Common myeloid progenitor, CD34-positive (primary cell): ENCODE measurements around the gene TACO1.

Experiments
- CTCF ChIA-PET: fragments of 350-600 bp; sonication (Branson Sonifier 250); formaldehyde crosslinking; loops from one replicate; lab custom pipeline; 2021; ENCODE audit warnings: antibody characterized with exemption; lab: Charles Lee
- POLR2A ChIA-PET: fragments of 350-600 bp; sonication (Branson Sonifier 250); formaldehyde crosslinking; loops from one replicate; lab custom pipeline; 2021; ENCODE audit warnings: antibody characterized with exemption; lab: Charles Lee
- DNase-seq, 3 donors: peaks; one replicate each; pipeline versions ENCODE4 v3.0.0 to v3.0.0-alpha.2; 2013
- H3K27ac ChIP-seq, 2 experiments: 1 replicate in 1 of 2; 2 replicates in 1 of 2; pipeline ENCODE4 v1.7.0; 2013; ENCODE audit warnings: inconsistent platforms in 2 of 2, low read length in 2 of 2, mild to moderate bottlenecking in 2 of 2, low read depth in 1 of 2, moderate library complexity in 1 of 2; ENCODE audit not compliant: severe bottlenecking in 2 of 2, insufficient read depth in 1 of 2, poor library complexity in 1 of 2
- H3K27me3 ChIP-seq, 5 experiments: replicated peaks in 2 of 5; 1 replicate in 3 of 5; 2 replicates in 2 of 5; pipeline versions ENCODE4 v1.6.1 to v1.7.0; 2013; ENCODE audit warnings: low read length in 4 of 5, mild to moderate bottlenecking in 2 of 5, moderate library complexity in 2 of 5, inconsistent platforms in 1 of 5; ENCODE audit not compliant: insufficient read depth in 5 of 5, control insufficient read depth in 4 of 5
- H3K36me3 ChIP-seq, 4 experiments: 1 replicate in 2 of 4; 2 replicates in 2 of 4; pipeline versions ENCODE4 v1.6.1 to v1.7.0; 2013; ENCODE audit warnings: low read length in 3 of 4, control low read depth in 1 of 4, mild to moderate bottlenecking in 1 of 4; ENCODE audit not compliant: control insufficient read depth in 4 of 4, insufficient read depth in 4 of 4
- H3K4me1 ChIP-seq, 4 experiments: 1 replicate in 3 of 4; 2 replicates in 1 of 4; pipeline versions ENCODE4 v1.6.1 to v1.7.1; 2013; ENCODE audit warnings: low read length in 3 of 4, mild to moderate bottlenecking in 3 of 4, control low read depth in 1 of 4, inconsistent platforms in 1 of 4, moderate library complexity in 1 of 4; ENCODE audit not compliant: control insufficient read depth in 4 of 4, insufficient read depth in 4 of 4; ENCODE audit errors: control extremely low read depth in 1 of 4
- H3K4me3 ChIP-seq, 7 experiments: 1 replicate in 4 of 7; 2 replicates in 3 of 7; pipeline versions ENCODE4 v1.5.1 to v1.7.0; 2013; ENCODE audit warnings: mild to moderate bottlenecking in 7 of 7, low read length in 6 of 7, moderate library complexity in 6 of 7, inconsistent platforms in 2 of 7, low read depth in 2 of 7, control low read depth in 1 of 7; ENCODE audit not compliant: insufficient read depth in 4 of 7, control insufficient read depth in 1 of 7; ENCODE audit errors: extremely low read depth in 1 of 7
- H3K9me3 ChIP-seq, 5 experiments: 1 replicate in 4 of 5; 2 replicates in 1 of 5; pipeline versions ENCODE4 v1.6.1 to v1.7.1; 2013; ENCODE audit warnings: low read length in 4 of 5, mild to moderate bottlenecking in 2 of 5, inconsistent platforms in 1 of 5, low read depth in 1 of 5, moderate library complexity in 1 of 5; ENCODE audit not compliant: control insufficient read depth in 4 of 5, insufficient read depth in 2 of 5; ENCODE audit errors: control extremely low read depth in 1 of 5
- WGBS: methylation state at CpG from one replicate; pipeline ENCODE4 v1.1.5; 2013; ENCODE audit not compliant: insufficient coverage; 5-methylcytosine and 5-hydroxymethylcytosine counted together

Gene TACO1

DNA sequence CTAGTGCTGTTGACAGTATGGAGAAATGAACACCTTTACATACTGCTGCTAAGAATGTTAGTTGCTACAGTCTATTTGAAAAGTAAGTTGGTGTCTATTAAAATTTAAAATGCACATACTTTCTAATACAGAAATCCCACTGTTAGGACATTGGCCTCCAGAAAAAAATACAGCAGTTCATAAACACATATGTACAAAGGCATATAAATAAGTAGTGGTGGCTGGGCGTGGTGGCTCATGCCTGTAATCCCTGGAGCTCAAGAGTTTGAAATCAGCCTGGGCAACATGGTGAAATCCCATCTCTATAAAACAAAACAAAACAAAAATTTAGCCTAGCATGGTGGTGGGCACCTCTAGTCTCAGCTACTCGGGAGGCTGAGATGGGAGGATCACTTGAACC is 37.4 kb upstream of the TACO1 start:
- ChIA-PET POLR2A (no interaction called here), CTCF (interaction anchor here (1.3 kb wide), 1 partner anchor 138 kb away, joined by 4 read pairs; no protein-coding TSS in a partner anchor)
- H3K36me3 ChIP-seq, result peaks cover 0 to 5% (median 2%) of the 10 kb centered on the region in 4 experiments
- WGBS, result no CpG with 5 or more reads among the region's 2 CpGs
- H3K4me3 ChIP-seq, result no peak overlapping the region
- no peaks in the 10 kb centered on the region for H3K27me3 ChIP-seq
- no peak overlapping the region for H3K27ac ChIP-seq
- H3K9me3 ChIP-seq, result no peaks in the 10 kb centered on the region
- peaks cover 0 to 5% (median 0%) of the 10 kb centered on the region in 4 experiments for H3K4me1 ChIP-seq
- DNase-seq, result no peak

DNA sequence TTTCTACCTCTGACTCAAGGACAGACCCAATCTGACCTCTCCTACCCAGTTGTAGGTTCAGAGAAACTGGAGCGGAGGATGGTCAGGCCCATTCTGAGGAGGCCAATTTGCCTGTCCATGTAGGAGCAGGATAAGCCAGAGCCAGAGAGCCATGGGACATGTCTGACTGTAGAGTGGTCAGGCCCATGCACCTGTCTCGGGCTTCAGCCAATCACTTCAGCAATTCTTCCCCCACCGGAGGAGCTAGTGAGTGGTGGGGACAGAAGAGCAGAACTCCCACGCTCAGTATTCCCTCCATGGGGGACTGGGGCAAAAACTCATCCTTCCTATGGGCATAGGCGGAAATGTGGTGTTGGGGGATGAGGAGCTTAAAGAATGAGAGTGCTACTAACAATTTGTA is 36.1 kb upstream of the TACO1 start:
- ChIA-PET POLR2A (no interaction called here), CTCF (interaction anchor here (0.9 to 1.7 kb wide), 4 partner anchors 8 to 141 kb away, joined by 3 to 6 read pairs (median 3); partner anchors contain the start of gene TACO1)
- peaks cover 0 to 7% (median 3%) of the 10 kb centered on the region in 4 experiments for H3K36me3 ChIP-seq
- H3K27me3 ChIP-seq, result no peaks in the 10 kb centered on the region
- no peak for DNase-seq
- H3K9me3 ChIP-seq, result no peaks in the 10 kb centered on the region
- peaks cover 0 to 5% (median 0%) of the 10 kb centered on the region in 4 experiments for H3K4me1 ChIP-seq
- H3K4me3 ChIP-seq, result no peak overlapping the region
- no peak overlapping the region for H3K27ac ChIP-seq
- WGBS, result 100% methylated on average over 2 of the region's 5 CpGs

DNA sequence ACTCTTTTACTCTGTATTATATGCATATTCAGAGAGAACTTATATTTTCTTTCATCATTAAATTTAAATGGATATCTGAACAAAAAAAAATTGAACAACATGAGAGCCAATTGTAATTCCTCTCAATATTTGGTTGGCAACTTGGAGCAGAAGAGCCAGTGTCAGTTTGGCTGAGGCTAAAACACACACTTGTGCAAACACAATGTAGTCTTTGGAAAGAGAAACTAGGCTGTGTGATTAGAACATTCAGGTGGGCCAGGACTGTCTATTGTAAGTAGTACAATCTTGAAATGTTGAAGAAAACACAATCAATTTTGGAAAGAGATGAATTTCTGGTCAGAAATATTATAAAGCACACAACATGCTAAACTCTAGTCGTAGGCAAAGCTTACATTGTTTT is 33.5 kb upstream of the TACO1 start:
- Histone ChIP-seq H3K9me3 (no peaks in the 10 kb centered on the region), H3K4me3 (no peak overlapping the region), H3K4me1 (no peaks in the 10 kb centered on the region), H3K27ac (no peak overlapping the region), H3K36me3 (peaks cover 0 to 7% (median 5%) of the 10 kb centered on the region in 4 experiments), H3K27me3 (no peaks in the 10 kb centered on the region)
- no peak for DNase-seq
- ChIA-PET POLR2A (no interaction called here), CTCF (interaction anchor here (0.6 kb wide), 1 partner anchor 27 kb away, joined by 3 read pairs; no protein-coding TSS in a partner anchor)
- WGBS, result 100% methylated on average over 1 of the region's 1 CpG

DNA sequence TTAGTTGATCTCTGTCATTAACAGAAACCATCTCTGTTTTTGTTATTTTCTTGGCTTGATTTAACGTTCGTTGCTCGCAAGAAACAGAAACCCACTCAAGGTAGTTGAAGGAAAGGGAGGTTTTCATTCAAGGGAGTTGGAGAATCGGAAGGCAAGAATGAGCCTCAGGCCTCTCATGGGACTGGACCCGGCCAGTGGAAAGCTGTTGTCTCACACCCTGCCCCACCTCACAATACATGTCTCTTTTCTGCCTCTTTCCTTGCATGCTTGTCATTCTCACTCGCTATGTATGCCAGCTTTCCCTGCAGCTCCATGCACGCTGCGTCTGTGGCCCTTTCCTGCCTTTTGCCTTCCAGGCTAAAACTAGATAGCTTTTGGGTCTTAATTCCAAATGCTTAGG is 32.1 kb upstream of the TACO1 start:
- Histone ChIP-seq H3K27me3 (no peaks in the 10 kb centered on the region), H3K4me1 (no peaks in the 10 kb centered on the region), H3K9me3 (no peaks in the 10 kb centered on the region), H3K27ac (no peak overlapping the region), H3K36me3 (peaks cover 3 to 7% (median 7%) of the 10 kb centered on the region in 4 experiments), H3K4me3 (no peak overlapping the region)
- no peak for DNase-seq
- WGBS, result 83% methylated on average over 7 of the region's 8 CpGs
- POLR2A ChIA-PET, result no interaction called here
- CTCF ChIA-PET, result interaction anchor here (0.9 to 1.9 kb wide), 4 partner anchors 8 to 44 kb away, joined by 3 to 6 read pairs (median 4); no protein-coding TSS in a partner anchor

GRCh38 chr17:63571632-63572310 is 28.9 kb upstream of the TACO1 start:
- Histone ChIP-seq H3K4me3 (no peak overlapping the region), H3K36me3 (peaks cover 4 to 8% (median 6%) of the 10 kb centered on the region in 4 experiments), H3K9me3 (no peaks in the 10 kb centered on the region), H3K4me1 (no peaks in the 10 kb centered on the region), H3K27me3 (no peaks in the 10 kb centered on the region), H3K27ac (no peak overlapping the region)
- POLR2A ChIA-PET, result no interaction called here
- CTCF ChIA-PET, result interaction anchor here (1.0 to 1.4 kb wide), 4 partner anchors 11 to 146 kb away, joined by 3 to 5 read pairs (median 3); no protein-coding TSS in a partner anchor
- DNase-seq, result peak in 2 of 3 donors; percentile 14 to 15
- WGBS, result 100% methylated on average over 1 of the region's 1 CpG

DNA sequence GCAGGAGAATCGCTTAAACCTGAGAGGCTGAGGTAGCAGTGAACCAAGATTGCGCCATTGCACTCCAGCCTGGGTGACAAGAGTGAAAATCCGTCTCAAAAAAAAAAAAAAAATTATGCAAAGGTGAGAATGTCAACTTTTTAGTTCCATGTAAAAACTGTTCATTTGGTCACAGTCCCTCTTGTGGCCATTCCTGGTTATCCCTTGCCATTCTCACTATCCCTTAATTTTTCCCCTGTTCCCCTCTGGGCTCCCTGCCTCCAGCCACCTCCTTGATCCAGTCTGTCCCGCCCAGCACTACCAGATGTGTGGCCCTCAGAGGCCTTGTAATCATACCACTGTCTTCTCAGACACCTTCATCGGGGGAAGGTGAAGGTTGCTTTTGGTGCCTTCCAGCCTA is 27.1 kb upstream of the TACO1 start:
- 97% methylated on average over 3 of the region's 5 CpGs for WGBS
- POLR2A ChIA-PET, result no interaction called here

More for the DNA sequence above, 27.1 kb upstream of the TACO1 start:
- Histone ChIP-seq H3K4me1 (no peaks in the 10 kb centered on the region), H3K9me3 (no peaks in the 10 kb centered on the region), H3K4me3 (no peak overlapping the region), H3K27ac (peak overlapping the region in 1 of 2 experiments; percentile 18), H3K27me3 (no peaks in the 10 kb centered on the region), H3K36me3 (peaks cover 4 to 22% (median 13%) of the 10 kb centered on the region in 4 experiments)
- CTCF ChIA-PET, result interaction anchor here (0.6 to 1.3 kb wide), 3 partner anchors 22 to 147 kb away, joined by 3 to 4 read pairs (median 3); no protein-coding TSS in a partner anchor
- no peak for DNase-seq
